ENCODE results near the gene MOG.

- TF ChIP-seq EZH2phosphoT487 (IDR thresholded peaks at IDR 0.05; ENCODE audit: insufficient read depth, low read depth): no peak
- TF ChIP-seq EZH2 (IDR thresholded peaks at IDR 0.05; ENCODE audit: insufficient read depth, poor library complexity, severe bottlenecking): no peak
Measured at GRCh38 chr6:29656798-29657197, at the start of gene MOG.
